ENCODE data around the gene MYH14.

MYH14 gene

DNA sequence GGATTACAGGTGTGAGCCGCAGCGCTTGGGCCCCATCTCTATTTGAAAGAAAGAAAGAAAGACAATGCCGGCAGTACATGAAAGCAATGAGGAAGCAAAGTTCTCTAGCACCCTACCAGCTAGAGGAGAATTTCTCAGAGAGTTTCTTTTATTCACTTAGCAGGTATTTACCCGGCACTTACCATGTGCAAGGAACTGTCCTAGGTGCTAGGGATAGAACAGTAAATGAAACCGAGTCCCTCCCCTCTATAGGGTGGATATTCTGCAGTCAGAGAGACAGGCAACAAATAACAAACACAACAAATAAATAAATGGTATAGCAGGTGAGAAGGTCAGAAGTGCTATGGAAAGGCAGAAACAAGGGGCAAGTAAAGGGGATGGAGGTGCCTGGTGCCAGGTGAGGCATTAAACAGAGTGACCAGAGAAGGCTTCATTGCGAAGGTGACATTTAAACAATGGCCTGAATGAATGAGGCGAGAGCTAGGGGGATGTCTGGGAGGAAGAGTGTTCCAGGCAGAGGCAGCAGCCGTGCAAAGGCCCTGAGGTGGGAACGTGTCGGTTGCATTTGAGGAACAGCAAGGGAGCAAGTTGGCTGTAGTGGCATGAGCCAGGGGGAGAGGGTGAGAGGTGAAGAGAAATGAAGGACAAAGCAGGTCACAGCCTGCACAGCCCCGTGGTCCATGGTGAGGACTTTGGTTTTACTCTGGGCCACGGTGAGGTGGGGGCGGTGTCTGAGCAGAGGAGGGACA lies 10.8 kb upstream of the MYH14 start:
- DNase-seq (ENCODE audit: low read depth in 3 of 3): no peak

GRCh38 chr19:50195224-50195623 lies 8.2 kb upstream of the MYH14 start:
- no peak for DNase-seq (ENCODE audit: low read depth in 3 of 3)

GRCh38 chr19:50196322-50196932 lies 7.0 kb upstream of the MYH14 start:
- no peak for DNase-seq (ENCODE audit: low read depth in 3 of 3)

DNA sequence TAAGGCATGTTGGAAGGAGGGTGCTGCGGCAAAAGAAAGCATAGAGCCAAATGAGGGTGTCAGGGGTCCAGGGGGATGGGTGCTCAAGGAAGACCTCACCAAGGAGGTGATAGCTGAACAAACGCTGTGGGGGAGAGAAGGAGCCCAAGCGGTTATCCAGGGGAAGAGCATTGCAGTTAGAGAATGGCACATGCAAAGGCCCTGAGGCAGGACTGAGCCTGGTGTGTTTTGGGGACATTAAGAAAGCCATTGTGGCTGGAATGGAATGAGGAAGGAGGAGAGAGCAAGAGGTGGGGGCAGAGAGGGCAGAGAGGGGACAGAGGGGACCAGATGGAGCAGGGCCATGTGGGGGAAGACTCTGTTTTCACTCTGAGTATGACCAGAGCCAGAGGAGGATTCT lies 6.1 kb upstream of the MYH14 start:
- no peak for DNase-seq (ENCODE audit: low read depth in 3 of 3)

- no peak for DNase-seq (ENCODE audit: low read depth in 3 of 3)
These were observed 4.8 kb upstream of the MYH14 start for GRCh38 chr19:50198431-50199258.

DNA sequence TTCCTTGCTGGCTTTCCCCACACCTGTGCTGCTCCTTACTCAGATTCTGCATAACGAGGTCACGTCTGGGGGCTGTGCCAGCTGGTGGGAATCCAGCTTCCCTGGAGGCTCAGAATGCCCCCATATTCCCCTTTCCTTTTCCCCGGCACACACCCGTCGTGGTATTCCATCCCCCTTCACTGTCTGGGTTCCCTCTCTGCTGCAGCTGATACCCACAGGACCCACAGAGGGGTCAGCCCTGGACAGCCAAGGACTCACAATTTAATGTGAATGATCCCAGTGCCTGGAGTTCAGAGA lies 4.2 kb upstream of the MYH14 start:
- no peak for DNase-seq (ENCODE audit: low read depth in 3 of 3)

GRCh38 chr19:50202386-50202785 lies 1.0 kb upstream of the MYH14 start:
- DNase-seq (ENCODE audit: low read depth in 3 of 3): no peak

DNA sequence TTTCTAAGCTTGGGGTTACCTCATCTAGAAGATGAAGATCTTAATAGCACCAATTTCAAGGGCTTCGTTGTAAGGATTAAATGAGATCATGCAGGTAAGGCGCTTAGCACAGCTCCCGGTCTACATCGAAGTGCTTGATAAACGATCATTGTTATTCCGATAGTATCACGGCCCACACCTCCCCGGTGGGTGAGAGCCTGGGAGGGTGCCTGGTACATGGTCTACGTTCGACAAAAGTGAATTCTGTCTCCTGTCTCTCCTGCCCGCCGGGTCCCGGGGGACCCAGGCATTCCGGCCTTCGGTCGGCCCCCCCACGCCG lies 501 bp upstream of the MYH14 start:
- no peak for DNase-seq (ENCODE audit: low read depth in 3 of 3)

DNA sequence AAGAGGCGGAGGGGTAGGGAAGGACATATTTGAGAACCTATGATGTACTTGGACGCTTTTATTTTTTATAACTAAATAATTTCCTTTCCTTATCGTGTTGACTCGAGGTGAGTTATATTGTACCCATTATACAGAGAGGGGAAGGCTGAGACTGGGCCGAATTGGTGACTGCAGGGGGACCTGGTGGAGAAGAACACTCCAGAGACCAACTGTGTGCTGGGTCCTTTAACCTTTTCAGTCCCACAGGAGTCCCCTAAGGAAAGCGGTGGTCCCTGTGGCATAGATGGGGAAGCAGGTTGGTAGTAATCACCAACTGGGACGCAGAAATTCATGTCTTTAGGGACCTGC lies 633 bp downstream of the MYH14 start:
- DNase-seq (ENCODE audit: low read depth in 3 of 3): no peak

- DNase-seq (ENCODE audit: low read depth in 3 of 3): peak in 1 of 3 experiments; percentile 11
These were observed 1.6 kb downstream of the MYH14 start for GRCh38 chr19:50204811-50205675.

DNA sequence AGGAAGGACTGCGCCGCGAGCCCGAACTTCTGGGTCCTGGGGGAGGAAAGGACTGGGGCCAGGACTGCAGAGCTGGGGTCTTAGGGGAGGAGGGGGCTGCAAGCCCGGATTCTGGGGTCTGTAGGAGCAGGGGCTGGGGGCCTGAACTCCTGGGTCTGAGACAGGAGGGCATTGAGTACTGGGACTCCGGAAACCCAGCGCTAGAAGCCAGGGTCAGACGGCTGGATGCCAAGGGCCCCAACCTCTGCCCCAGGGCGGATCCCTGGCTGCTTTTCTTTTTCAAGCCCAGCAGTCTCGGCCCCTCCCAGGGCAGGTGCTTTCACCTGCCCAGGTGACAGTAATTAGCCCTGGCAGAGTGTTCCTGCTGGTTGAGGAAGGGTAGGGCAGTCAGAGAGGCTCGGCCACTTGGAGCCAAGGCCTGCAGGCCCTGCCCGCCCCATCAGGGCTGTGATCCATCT lies 2.3 kb downstream of the MYH14 start:
- DNase-seq (ENCODE audit: low read depth in 3 of 3): no peak

DNA sequence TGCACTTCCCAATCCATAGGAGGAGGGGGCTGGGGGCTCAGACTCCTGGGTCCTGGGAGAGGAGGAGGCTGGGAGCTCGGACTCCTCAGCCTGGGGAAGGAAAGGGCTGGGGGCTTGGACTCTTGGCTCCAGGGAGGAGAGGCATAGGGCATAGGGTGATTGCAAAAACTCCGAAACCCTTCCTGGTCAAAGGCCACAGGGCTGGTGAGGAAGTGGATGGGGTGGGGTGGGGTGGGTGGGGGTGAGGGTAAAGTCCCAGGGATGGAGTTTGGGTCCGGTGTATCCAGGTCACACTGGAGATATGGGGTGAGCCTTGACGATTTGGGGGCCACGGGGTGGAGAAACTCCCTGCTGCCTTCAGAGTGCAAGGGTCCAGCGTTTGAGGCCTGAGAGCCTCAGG lies 2.8 kb downstream of the MYH14 start:
- DNase-seq (ENCODE audit: low read depth in 3 of 3): no peak

DNA sequence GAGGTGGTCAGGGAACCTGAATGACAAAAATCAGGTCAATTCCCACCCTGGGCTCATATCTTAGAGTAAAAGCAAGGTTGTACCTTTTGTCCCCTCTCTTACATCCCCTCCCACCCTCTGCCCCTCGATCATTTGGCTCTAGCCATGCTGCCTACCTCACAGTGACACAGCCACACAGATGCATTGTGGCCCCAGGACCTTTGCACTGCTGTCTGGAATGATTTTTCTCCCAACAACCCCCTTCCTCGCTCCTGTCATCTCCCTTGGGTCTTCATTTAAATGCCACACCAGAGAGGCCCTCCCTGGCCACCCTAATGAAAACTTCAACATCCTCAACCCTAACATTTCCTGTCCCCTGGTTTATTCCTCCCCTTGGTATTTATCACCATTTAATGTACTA lies 4.3 kb downstream of the MYH14 start:
- DNase-seq (ENCODE audit: low read depth in 3 of 3): no peak

- no peak for DNase-seq (ENCODE audit: low read depth in 3 of 3)
These were observed 5.7 kb downstream of the MYH14 start for GRCh38 chr19:50209131-50209530.

DNA sequence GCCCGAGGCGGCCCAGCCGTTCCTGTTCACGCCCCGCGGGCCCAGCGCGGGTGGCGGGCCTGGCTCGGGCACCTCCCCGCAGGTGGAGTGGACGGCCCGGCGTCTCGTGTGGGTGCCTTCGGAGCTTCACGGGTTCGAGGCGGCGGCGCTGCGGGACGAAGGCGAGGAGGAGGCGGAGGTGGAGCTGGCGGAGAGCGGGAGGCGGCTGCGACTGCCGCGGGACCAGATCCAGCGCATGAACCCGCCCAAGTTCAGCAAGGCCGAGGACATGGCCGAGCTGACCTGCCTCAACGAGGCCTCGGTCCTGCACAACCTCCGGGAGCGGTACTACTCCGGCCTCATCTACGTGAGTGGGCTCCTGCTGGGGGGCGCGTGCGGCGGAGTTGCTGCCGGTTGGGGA lies 7.0 kb downstream of the MYH14 start:
- DNase-seq (ENCODE audit: low read depth in 3 of 3): no peak

DNA sequence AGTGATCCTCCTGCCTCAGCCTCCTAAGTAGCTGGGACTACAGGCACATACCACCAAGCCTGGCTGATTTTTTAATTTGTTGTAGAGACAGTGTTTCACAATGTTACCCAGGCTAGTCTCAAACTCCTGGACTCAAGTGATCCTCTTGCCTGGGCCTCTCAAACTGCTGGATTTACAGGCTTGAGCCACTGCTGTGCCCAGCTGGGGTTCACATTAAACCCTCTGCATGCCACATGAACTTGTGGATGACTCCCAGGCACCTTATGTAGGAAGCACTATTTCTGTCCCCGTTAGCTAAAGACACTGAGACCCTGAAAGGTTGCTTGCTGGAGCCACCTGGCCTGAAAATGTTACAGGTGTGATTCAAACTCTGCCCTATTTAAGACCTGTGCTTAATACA lies 10.5 kb downstream of the MYH14 start:
- DNase-seq (ENCODE audit: low read depth in 3 of 3): no peak

- no peak for DNase-seq (ENCODE audit: low read depth in 3 of 3)
These were observed 11.5 kb downstream of the MYH14 start for GRCh38 chr19:50214699-50215543.

DNA sequence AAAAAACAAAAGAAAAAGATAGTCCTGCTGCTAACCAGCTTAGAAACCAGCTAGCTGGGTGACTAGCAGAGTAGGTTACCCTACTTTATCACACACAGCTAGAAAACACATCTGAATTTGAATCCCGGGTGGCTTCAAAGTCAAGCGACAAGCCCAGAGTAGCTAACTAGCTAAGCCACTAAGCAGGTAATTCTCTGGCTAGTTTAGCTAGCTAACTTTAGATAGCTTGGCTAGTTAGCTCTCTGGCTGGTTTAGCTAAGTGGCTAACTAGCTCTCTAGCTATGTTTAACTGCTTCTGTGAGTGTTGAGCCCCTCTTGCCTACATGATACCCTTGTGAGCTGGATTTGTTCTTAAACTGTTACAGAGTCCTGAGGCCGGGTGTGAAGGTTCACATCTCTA lies 12.4 kb downstream of the MYH14 start:
- DNase-seq (ENCODE audit: low read depth in 3 of 3): no peak

DNA sequence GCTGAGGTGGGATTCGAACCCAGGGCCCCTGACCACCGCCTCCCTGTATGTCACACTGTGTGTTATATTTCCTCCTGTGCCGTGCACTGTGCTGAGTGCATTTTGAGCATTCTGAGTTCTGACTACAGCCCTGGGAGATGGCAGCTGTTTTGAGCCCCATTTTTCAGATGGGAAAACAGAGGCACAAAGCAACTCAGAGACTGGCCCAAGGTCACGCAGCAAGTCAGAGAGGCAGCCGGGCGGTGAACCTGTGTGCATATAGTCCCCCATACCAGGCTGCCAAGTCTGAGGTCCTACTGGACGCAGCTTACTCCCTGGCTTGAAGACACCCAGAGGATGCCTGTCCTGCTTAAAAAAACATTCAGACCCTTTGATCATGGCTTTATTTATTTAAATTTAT lies 17.7 kb downstream of the MYH14 start:
- DNase-seq (ENCODE audit: low read depth in 3 of 3): no peak

DNA sequence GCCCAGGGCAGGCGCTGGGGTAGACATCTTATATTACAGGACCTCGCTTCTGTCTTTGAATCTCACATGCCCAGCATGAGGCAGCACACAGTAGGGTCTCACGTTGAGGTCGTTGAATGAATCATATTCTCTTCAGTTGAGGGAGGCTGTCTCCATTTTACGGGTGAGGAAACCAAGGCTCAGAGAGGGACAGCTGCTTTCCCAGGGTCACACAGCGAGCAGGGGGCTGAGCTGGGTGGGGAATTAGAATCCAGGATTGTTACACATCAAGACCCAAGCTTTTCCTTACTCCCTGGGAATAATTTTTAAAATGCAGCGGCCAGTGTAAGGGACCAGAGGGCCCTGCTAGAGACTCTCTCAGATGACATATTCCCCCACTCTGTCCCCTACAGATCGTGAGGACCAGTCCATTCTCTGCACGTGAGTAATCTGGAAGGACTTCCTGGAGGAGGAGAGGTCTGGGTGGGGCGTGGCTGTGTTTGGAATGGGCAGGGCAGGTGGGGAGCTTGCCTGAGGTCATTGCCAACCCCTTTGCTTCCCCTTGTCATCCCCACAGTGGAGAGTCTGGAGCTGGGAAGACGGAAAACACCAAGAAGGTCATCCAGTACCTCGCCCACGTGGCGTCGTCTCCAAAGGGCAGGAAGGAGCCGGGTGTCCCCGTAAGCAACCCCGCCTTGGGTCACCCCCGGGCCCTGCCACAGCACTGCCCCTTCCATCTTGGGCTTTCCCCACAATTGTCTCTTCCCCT lies 19.4 kb downstream of the MYH14 start:
- DNase-seq (ENCODE audit: low read depth in 3 of 3): no peak

- no peak for DNase-seq (ENCODE audit: low read depth in 3 of 3)
These were observed 20.0 kb downstream of the MYH14 start for GRCh38 chr19:50223439-50223716.
